ENCODE measurements around the gene FRMD4B. TPM values are rescaled to one million over a fixed set of nuclear protein-coding genes. Genes with fewer than 3 reads are reported as not detected.

The FRMD4B gene
- total RNA-seq, 2 donors from 2014 or later = 30.6 to 37.8 TPM

DNA sequence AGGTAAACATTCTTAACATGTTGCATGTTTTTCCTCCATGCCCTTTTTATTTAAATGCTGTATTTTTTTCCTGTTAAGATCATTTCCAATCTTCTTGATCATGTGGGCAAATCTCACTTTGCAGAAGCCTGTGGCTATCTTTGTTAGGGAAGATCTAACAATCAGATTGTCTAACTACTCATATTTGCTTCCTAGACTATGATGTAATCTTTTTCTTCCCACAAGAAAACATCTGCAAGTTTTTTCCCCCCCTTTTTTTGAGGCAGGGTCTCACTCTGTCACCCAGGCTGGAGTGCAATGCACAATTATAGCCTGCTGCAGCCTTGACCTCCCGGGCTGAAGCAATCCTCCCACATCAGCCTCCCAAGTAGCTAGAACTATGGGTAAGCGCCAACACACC is 248.5 kb downstream of the FRMD4B start:
- H3K27me3 ChIP-seq = no peaks in the 10 kb centered on the region
- H3K4me3 ChIP-seq = no peak overlapping the region
- H3K9me3 ChIP-seq = no peaks in the 10 kb centered on the region
- TF ChIP-seq, protein P1, sequence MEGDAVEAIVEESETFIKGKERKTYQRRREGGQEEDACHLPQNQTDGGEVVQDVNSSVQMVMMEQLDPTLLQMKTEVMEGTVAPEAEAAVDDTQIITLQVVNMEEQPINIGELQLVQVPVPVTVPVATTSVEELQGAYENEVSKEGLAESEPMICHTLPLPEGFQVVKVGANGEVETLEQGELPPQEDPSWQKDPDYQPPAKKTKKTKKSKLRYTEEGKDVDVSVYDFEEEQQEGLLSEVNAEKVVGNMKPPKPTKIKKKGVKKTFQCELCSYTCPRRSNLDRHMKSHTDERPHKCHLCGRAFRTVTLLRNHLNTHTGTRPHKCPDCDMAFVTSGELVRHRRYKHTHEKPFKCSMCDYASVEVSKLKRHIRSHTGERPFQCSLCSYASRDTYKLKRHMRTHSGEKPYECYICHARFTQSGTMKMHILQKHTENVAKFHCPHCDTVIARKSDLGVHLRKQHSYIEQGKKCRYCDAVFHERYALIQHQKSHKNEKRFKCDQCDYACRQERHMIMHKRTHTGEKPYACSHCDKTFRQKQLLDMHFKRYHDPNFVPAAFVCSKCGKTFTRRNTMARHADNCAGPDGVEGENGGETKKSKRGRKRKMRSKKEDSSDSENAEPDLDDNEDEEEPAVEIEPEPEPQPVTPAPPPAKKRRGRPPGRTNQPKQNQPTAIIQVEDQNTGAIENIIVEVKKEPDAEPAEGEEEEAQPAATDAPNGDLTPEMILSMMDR (IDR thresholded peaks at IDR 0.05) = no peak
- no peaks in the 10 kb centered on the region for H3K36me3 ChIP-seq
- H3K27ac ChIP-seq = no peak overlapping the region
- no peak for DNase-seq (ENCODE audit: low spot score)
- H3K4me1 ChIP-seq = peaks cover 0 to 6% of the 10 kb centered on the region in 2 donors

DNA sequence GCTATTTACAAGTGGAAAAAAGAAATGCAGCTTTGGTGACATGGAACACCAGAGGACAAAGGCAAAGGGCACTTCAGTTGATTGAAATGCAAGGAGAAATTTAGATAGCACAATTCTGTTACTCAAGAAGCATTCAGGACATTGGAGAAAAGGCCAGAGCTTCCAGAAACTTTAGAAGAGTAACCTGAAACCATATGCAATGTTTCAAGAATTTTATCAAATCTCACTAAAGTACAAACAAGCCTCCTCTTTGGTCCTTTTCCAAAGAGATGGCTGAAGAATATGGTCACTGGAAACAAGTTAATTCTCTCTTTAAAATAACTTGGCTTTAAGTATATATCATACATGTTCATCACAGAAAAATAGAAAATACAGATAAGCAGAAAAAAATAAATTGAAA is 248.9 kb downstream of the FRMD4B start:
- no peaks in the 10 kb centered on the region for H3K9me3 ChIP-seq
- no peak for DNase-seq (ENCODE audit: low spot score)

DNA sequence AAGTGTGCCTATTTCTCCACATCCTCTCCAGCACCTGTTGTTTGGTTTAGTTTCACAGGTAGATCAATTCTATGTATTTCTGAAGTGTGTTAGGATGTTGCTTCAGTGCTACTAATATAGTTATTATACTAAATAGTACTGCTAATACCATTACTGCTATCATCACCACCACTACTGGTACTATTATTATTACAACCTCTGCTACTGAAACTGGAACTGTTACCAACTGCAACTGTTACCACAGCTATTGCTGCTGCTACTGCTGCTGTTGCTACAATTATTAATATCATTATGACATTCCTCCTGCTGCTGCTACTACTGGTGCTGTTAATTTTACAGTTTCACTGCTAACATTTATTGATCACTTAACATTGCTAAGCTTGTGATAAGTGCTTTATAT is 255.2 kb downstream of the FRMD4B start:
- no peak for DNase-seq (ENCODE audit: low spot score)
- TF ChIP-seq, protein P1 (IDR thresholded peaks at IDR 0.05) = no peak
- Histone ChIP-seq H3K4me3 (no peak overlapping the region), H3K4me1 (no peaks in the 10 kb centered on the region), H3K9me3 (no peaks in the 10 kb centered on the region), H3K27me3 (no peaks in the 10 kb centered on the region), H3K27ac (no peak overlapping the region), H3K36me3 (no peaks in the 10 kb centered on the region)

More for the DNA sequence above, 248.9 kb downstream of the FRMD4B start:
- Histone ChIP-seq H3K27me3 (no peaks in the 10 kb centered on the region), H3K27ac (no peak overlapping the region), H3K4me1 (peaks cover 0 to 2% of the 10 kb centered on the region in 2 donors), H3K36me3 (no peaks in the 10 kb centered on the region), H3K4me3 (no peak overlapping the region)
- TF ChIP-seq, protein P1 (IDR thresholded peaks at IDR 0.05) = no peak

DNA sequence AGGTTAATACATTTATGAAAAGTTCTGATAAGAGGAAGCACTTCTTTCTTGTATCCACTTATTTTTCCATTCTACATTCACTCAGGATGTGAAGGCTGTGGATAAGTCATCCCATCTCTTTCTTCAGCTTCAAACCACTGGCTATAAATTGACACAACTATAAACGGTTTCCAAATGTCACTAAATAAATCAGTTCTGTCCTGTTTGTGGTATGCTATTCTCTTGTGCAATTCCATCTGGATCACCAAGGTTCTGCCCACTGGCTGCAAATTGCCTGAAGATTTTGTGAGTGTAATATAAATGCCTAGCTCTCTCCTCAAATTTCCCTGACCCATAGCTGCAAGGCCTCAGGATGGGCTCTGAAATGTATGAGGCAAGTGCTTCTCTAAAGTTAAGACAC is 256.4 kb downstream of the FRMD4B start:
- H3K27ac ChIP-seq = no peak overlapping the region

DNA sequence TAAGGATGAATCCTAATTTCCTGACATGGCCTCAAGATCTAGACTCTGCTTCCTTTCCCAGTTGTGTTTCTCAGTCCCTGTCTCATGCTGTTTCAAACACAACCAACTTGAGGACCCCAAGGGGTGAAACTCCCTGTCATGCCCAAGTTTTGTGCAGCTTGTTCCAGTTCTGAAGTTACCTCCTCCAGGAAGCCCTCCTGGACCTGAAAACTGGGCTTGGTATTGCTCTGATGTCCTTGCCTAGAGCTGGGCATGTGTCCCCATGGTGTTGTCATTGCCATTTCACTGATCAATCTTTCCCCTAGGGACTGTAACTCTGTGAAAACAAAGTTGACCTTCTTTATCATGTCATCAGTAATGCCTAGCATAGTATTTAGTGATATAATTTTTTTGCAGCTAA is 257.4 kb downstream of the FRMD4B start:
- TF ChIP-seq, protein P1 (IDR thresholded peaks at IDR 0.05) = no peak
- no peak overlapping the region for H3K27ac ChIP-seq
- H3K4me1 ChIP-seq = no peaks in the 10 kb centered on the region
- no peaks in the 10 kb centered on the region for H3K27me3 ChIP-seq
- H3K4me3 ChIP-seq = no peak overlapping the region
- no peaks in the 10 kb centered on the region for H3K9me3 ChIP-seq
- no peak for DNase-seq (ENCODE audit: low spot score)
- H3K36me3 ChIP-seq = no peaks in the 10 kb centered on the region

More for the DNA sequence above, 256.4 kb downstream of the FRMD4B start:
- Histone ChIP-seq H3K9me3 (no peaks in the 10 kb centered on the region), H3K4me3 (no peak overlapping the region), H3K27me3 (no peaks in the 10 kb centered on the region), H3K4me1 (no peaks in the 10 kb centered on the region), H3K36me3 (no peaks in the 10 kb centered on the region)
- TF ChIP-seq, protein P1 (IDR thresholded peaks at IDR 0.05) = no peak
- no peak for DNase-seq (ENCODE audit: low spot score)

DNA sequence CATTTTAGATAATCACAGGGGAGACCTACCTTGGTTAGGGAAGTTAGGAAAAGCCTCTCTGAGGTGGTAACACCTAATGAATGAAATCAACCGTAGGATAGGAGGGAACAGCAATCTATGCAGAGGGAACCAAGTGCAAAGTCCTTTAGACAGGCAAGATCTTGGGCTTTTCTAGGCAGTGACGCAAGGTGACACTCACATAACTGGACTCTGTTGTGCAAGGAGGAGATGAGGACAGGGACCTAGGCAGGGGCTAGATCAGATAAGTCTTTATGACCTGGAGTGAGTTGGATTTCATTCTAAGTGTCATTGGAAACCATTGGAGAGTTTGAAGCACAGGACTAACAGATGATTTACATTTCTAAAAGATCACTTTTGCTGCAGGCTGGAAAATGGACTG is 258.9 kb downstream of the FRMD4B start:
- Histone ChIP-seq H3K4me3 (no peak overlapping the region), H3K27me3 (no peaks in the 10 kb centered on the region), H3K4me1 (peaks cover 0 to 7% of the 10 kb centered on the region in 2 donors), H3K9me3 (no peaks in the 10 kb centered on the region), H3K27ac (no peak overlapping the region), H3K36me3 (no peaks in the 10 kb centered on the region)
- no peak for DNase-seq (ENCODE audit: low spot score)
- TF ChIP-seq, protein P1 (IDR thresholded peaks at IDR 0.05) = no peak
